ENCODE results near the gene RAB7A. TPM values are rescaled to one million over a fixed set of nuclear protein-coding genes. Genes with fewer than 3 reads are reported as not detected.

Gene RAB7A
- total RNA-seq, 4 donors from 2014 or later: 70.7 to 109 (median 92.3) TPM

- no peaks in the 10 kb centered on the region for H3K9me3 ChIP-seq
- WGBS, 2 donors: 61 to 79% methylated on average over 2 to 3 of the region's 3 CpGs
- DNase-seq: no peak
- TF ChIP-seq POLR2A (IDR thresholded peaks at IDR 0.05) (no peak), CTCF (IDR thresholded peaks at IDR 0.05) (no peak)
- intact Hi-C loops (cut with DNase I): loop anchor here (5.0 kb wide), 1 partner anchor 113 kb away; no protein-coding TSS in a partner anchor
- no peak overlapping the region for H3K27ac ChIP-seq
- no peaks in the 10 kb centered on the region for H3K27me3 ChIP-seq
- peaks cover 0 to 12% (median 7%) of the 10 kb centered on the region in 3 donors for H3K4me1 ChIP-seq
- no peaks in the 10 kb centered on the region for H3K36me3 ChIP-seq
- no peak overlapping the region for H3K4me3 ChIP-seq
These were observed 42.0 kb upstream of the RAB7A start for GRCh38 chr3:128683957-128684356.

GRCh38 chr3:128684986-128685726 lies 40.8 kb upstream of the RAB7A start:
- Histone ChIP-seq H3K27ac (no peak overlapping the region), H3K9me3 (no peaks in the 10 kb centered on the region), H3K36me3 (no peaks in the 10 kb centered on the region), H3K4me1 (peaks cover 0 to 9% (median 4%) of the 10 kb centered on the region in 3 donors), H3K27me3 (no peaks in the 10 kb centered on the region), H3K4me3 (no peak overlapping the region)
- DNase-seq: no peak
- 85 to 91% methylated on average over 11 of the region's 11 CpGs for WGBS, 2 donors
- intact Hi-C loops (cut with DNase I): loop anchor here (5.0 kb wide), 1 partner anchor 112 kb away; no protein-coding TSS in a partner anchor
- TF ChIP-seq CTCF (IDR thresholded peaks at IDR 0.05) (no peak), POLR2A (IDR thresholded peaks at IDR 0.05) (no peak)

GRCh38 chr3:128686465-128686864 lies 39.5 kb upstream of the RAB7A start:
- WGBS, 2 donors: 93 to 94% methylated on average over 8 of the region's 8 CpGs
- Histone ChIP-seq H3K4me1 (peaks cover 0 to 2% (median 1%) of the 10 kb centered on the region in 3 donors), H3K27ac (no peak overlapping the region), H3K36me3 (no peaks in the 10 kb centered on the region), H3K4me3 (no peak overlapping the region), H3K9me3 (no peaks in the 10 kb centered on the region), H3K27me3 (no peaks in the 10 kb centered on the region)
- TF ChIP-seq POLR2A (IDR thresholded peaks at IDR 0.05) (no peak), CTCF (IDR thresholded peaks at IDR 0.05) (no peak)
- no peak for DNase-seq
- intact Hi-C loops (cut with DNase I): no loop called here

- intact Hi-C loops (cut with DNase I): no loop called here
- TF ChIP-seq POLR2A (IDR thresholded peaks at IDR 0.05) (no peak), CTCF (IDR thresholded peaks at IDR 0.05) (no peak)
- Histone ChIP-seq H3K27ac (no peak overlapping the region), H3K36me3 (no peaks in the 10 kb centered on the region), H3K9me3 (no peaks in the 10 kb centered on the region), H3K27me3 (no peaks in the 10 kb centered on the region), H3K4me1 (no peaks in the 10 kb centered on the region), H3K4me3 (no peak overlapping the region)
- DNase-seq: no peak
- 80 to 90% methylated on average over 3 to 5 of the region's 5 CpGs for WGBS, 2 donors
These were observed 36.9 kb upstream of the RAB7A start for GRCh38 chr3:128689060-128689459.

- no peaks in the 10 kb centered on the region for H3K36me3 ChIP-seq
- TF ChIP-seq POLR2A (IDR thresholded peaks at IDR 0.05) (no peak), CTCF (IDR thresholded peaks at IDR 0.05) (no peak)
- H3K27ac ChIP-seq: no peak overlapping the region
- peaks cover 0 to 9% (median 0%) of the 10 kb centered on the region in 3 donors for H3K4me1 ChIP-seq
- H3K9me3 ChIP-seq: no peaks in the 10 kb centered on the region
- no peak for DNase-seq
- intact Hi-C loops (cut with DNase I): no loop called here
- WGBS, 2 donors: 30 to 68% methylated on average over 2 of the region's 2 CpGs
- H3K4me3 ChIP-seq: no peak overlapping the region
- H3K27me3 ChIP-seq: no peaks in the 10 kb centered on the region
These were observed 32.3 kb upstream of the RAB7A start for GRCh38 chr3:128693696-128694095.
